ENCODE results near the gene LDLRAD4.

The LDLRAD4 gene

GRCh38 chr18:13626544-13626908, 408.0 kb downstream of the LDLRAD4 start (continued):
- TF ChIP-seq TSHZ2 (CRISPR knock-in tag; IDR thresholded peaks at IDR 0.05) (no peak), ESRRG (CRISPR knock-in tag; IDR thresholded peaks at IDR 0.05) (no peak)

DNA sequence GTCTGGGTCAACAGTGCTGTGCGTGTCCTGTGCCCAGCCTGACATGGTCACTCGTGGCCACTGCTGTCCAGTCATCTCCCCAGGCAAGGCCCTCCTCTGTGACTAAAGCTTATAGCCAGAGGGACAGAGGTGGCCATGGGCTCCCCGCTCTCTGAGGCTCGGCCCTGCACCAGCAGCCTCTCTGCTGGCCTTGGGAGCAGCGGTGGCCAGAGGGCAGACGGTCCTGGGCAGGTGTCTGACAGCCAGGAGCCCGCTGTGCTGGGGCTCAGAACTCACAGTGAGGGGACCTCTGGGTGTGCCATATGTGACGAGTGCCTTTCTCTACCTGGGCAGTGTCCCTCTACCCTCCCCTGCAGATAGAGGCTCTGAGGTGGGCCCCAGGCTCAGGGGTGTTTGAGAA, 409.1 kb downstream of the LDLRAD4 start:
- TF ChIP-seq PPARA (CRISPR knock-in tag; IDR thresholded peaks at IDR 0.05; ENCODE audit: borderline replicate concordance), result no peak
- no peak for TF ChIP-seq TOX (CRISPR knock-in tag; IDR thresholded peaks at IDR 0.05; ENCODE audit: borderline replicate concordance)
- no peak for TF ChIP-seq BACH2 (CRISPR knock-in tag; IDR thresholded peaks at IDR 0.05; ENCODE audit: borderline replicate concordance)
- no peak for TF ChIP-seq ZNF8 (CRISPR knock-in tag; IDR thresholded peaks at IDR 0.05)
- no peak for TF ChIP-seq ZC3H10 (CRISPR knock-in tag; IDR thresholded peaks at IDR 0.05)
- no peak for TF ChIP-seq ESRRG (CRISPR knock-in tag; IDR thresholded peaks at IDR 0.05)
- TF ChIP-seq, protein P1, sequence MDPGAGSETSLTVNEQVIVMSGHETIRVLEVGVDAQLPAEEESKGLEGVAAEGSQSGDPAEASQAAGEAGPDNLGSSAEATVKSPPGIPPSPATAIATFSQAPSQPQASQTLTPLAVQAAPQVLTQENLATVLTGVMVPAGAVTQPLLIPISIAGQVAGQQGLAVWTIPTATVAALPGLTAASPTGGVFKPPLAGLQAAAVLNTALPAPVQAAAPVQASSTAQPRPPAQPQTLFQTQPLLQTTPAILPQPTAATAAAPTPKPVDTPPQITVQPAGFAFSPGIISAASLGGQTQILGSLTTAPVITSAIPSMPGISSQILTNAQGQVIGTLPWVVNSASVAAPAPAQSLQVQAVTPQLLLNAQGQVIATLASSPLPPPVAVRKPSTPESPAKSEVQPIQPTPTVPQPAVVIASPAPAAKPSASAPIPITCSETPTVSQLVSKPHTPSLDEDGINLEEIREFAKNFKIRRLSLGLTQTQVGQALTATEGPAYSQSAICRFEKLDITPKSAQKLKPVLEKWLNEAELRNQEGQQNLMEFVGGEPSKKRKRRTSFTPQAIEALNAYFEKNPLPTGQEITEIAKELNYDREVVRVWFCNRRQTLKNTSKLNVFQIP (CRISPR knock-in tag; IDR thresholded peaks at IDR 0.05; ENCODE audit: borderline replicate concordance, low read depth), result no peak
- TF ChIP-seq ZNF565 (CRISPR knock-in tag; conservative IDR thresholded peaks at IDR 0.05; ENCODE audit: low read depth), result no peak
- no peak for TF ChIP-seq CREB5 (CRISPR knock-in tag; IDR thresholded peaks at IDR 0.05; ENCODE audit: low read depth)
- no peak for TF ChIP-seq ZFP30 (CRISPR knock-in tag; IDR thresholded peaks at IDR 0.05)
- TF ChIP-seq PATZ1 (CRISPR knock-in tag; IDR thresholded peaks at IDR 0.05; ENCODE audit: borderline replicate concordance), result no peak
- TF ChIP-seq ZFP3 (CRISPR knock-in tag; IDR thresholded peaks at IDR 0.05), result no peak
- no peak for TF ChIP-seq SNAI2 (CRISPR knock-in tag; IDR thresholded peaks at IDR 0.05)
- TF ChIP-seq GLIS3 (CRISPR knock-in tag; IDR thresholded peaks at IDR 0.05), result no peak
- no peak for TF ChIP-seq ARNTL (CRISPR knock-in tag; IDR thresholded peaks at IDR 0.05; ENCODE audit: borderline replicate concordance, low read depth)
- TF ChIP-seq RARB (CRISPR knock-in tag; IDR thresholded peaks at IDR 0.05), result no peak
- TF ChIP-seq CSDC2 (CRISPR knock-in tag; IDR thresholded peaks at IDR 0.05), result no peak
- no peak for TF ChIP-seq OSR1 (CRISPR knock-in tag; IDR thresholded peaks at IDR 0.05)
- TF ChIP-seq ZNF70 (CRISPR knock-in tag; IDR thresholded peaks at IDR 0.05), result no peak
- TF ChIP-seq TSHZ2 (CRISPR knock-in tag; IDR thresholded peaks at IDR 0.05), result no peak
- ATAC-seq, result no peak

DNA sequence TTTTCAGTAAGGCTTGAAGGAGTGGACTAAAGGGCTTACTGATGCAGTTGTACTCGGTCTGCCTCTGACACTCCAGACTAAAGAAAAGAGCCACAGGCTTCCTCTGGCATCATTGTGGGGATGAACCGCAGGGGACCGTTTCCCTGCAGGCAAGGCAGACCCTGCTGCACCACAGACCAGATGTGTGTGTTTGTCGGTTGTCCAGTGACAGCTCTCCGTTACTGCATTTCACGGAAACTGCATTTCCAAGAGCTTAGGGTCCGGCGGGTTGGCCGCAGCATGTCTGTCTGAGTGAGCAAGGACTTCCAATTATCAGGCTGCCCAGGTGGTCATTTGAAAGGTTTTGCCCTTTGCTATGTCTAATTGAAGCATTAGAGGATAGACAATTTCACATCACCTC, 409.7 kb downstream of the LDLRAD4 start:
- ATAC-seq, result no peak
- TF ChIP-seq BACH2 (CRISPR knock-in tag; IDR thresholded peaks at IDR 0.05; ENCODE audit: borderline replicate concordance) (no peak), PPARA (CRISPR knock-in tag; IDR thresholded peaks at IDR 0.05; ENCODE audit: borderline replicate concordance) (no peak), ISL1 (CRISPR knock-in tag; IDR thresholded peaks at IDR 0.05) (no peak), ZNF565 (CRISPR knock-in tag; conservative IDR thresholded peaks at IDR 0.05; ENCODE audit: low read depth) (no peak), ESRRG (CRISPR knock-in tag; IDR thresholded peaks at IDR 0.05) (no peak), ARNTL (CRISPR knock-in tag; IDR thresholded peaks at IDR 0.05; ENCODE audit: borderline replicate concordance, low read depth) (no peak), ZNF70 (CRISPR knock-in tag; IDR thresholded peaks at IDR 0.05) (no peak), PATZ1 (CRISPR knock-in tag; IDR thresholded peaks at IDR 0.05; ENCODE audit: borderline replicate concordance) (no peak), ZFP30 (CRISPR knock-in tag; IDR thresholded peaks at IDR 0.05) (no peak)
- TF ChIP-seq, protein P1 (CRISPR knock-in tag; IDR thresholded peaks at IDR 0.05; ENCODE audit: borderline replicate concordance, low read depth), result no peak

Data from SK-N-SH treated with all-trans-retinoic acid at 6 μM for 48 hours (cell line).